HepG2 (cell line): Measurements from ENCODE around the gene HUNK. TPM values are rescaled to one million over a fixed set of nuclear protein-coding genes. Genes with fewer than 3 reads are reported as not detected.

Source experiments
- ATAC-seq: fragments of 200-7000 bp; cut with Tn5 transposase; 3 replicates; pipeline ENCODE4 v1.9.1; 2020; ENCODE audit warnings: mild to moderate bottlenecking, moderate library complexity
- BruUV-seq: library from RNA; stranded (reverse); fragments of 400-500 nt; replicated peaks from 2 replicates; lab custom pipeline; 2021; lab: Mats Ljungman, UMichigan
- CTCF ChIA-PET: fragments of 300-600 bp; formaldehyde crosslinking; extraction: SDS; loops from one replicate; lab custom pipeline; 2021; ENCODE audit warnings: low total read pairs, inconsistent platforms, low intra/inter-chr PET ratio; lab: Yijun Ruan, JAX
- POLR2A ChIA-PET: fragments of 350-600 bp; sonication (Branson Sonifier 250); formaldehyde crosslinking; loops from one replicate; lab custom pipeline; 2020; ENCODE audit warnings: antibody characterized with exemption, inconsistent platforms; lab: Yijun Ruan, JAX
- DNase-seq: peaks from one replicate; pipeline ENCODE4 v3.0.0-alpha.2; 2015; ENCODE audit warnings: low spot score
- FAIRE-seq: peaks from 3 replicates; lab custom pipeline; 2011; peaks lifted over from hg19 to GRCh38; lab: Jason Lieb, UNC
- H2AFZ ChIP-seq: one replicate; pipeline ENCODE4 v1.6.1; 2011; ENCODE audit warnings: low read length, inconsistent platforms
- H3K27ac ChIP-seq: fragments of 300-600 bp; 3 replicates; pipeline ENCODE4 v1.8.0; 2011; ENCODE audit warnings: mixed run types, mild to moderate bottlenecking, mixed read lengths, low read length, inconsistent platforms; ENCODE audit not compliant: insufficient read depth; ENCODE audit errors: extremely low read length
- H3K27me3 ChIP-seq, 2 experiments: fragments of 200-600 bp in 1 of 2; 2 replicates in 1 of 2; 3 replicates in 1 of 2; pipeline versions ENCODE4 v1.6.0 to v1.8.0; 2011; ENCODE audit warnings: low read length in 2 of 2, mild to moderate bottlenecking in 2 of 2, moderate library complexity in 2 of 2, inconsistent platforms in 1 of 2; ENCODE audit not compliant: insufficient read depth in 2 of 2, control insufficient read depth in 1 of 2
- H3K36me3 ChIP-seq, 2 experiments: fragments of 200-600 bp in 1 of 2; replicated peaks in 1 of 2; 2 replicates in 1 of 2; 3 replicates in 1 of 2; pipeline versions ENCODE4 v1.5.1 to v1.8.0; 2011; ENCODE audit warnings: low read length in 2 of 2, inconsistent platforms in 1 of 2; ENCODE audit not compliant: insufficient read depth in 2 of 2, control insufficient read depth in 1 of 2
- H3K4me1 ChIP-seq: 2 replicates; pipeline ENCODE4 v1.5.1; 2012; ENCODE audit warnings: low read length, inconsistent platforms; ENCODE audit not compliant: insufficient read depth
- H3K4me2 ChIP-seq: 2 replicates; pipeline ENCODE4 v1.6.0; 2011; ENCODE audit warnings: low read depth, low read length, inconsistent platforms
- H3K4me3 ChIP-seq, 3 experiments: fragments of 200-600 bp in 1 of 3; sonication (generic), shearing (Covaris generic) in 1 of 3; replicated peaks in 1 of 3; 2 replicates each; pipeline ENCODE4 v1.5.1; 2011 to 2016; ENCODE audit warnings: low read length in 3 of 3, inconsistent platforms in 2 of 3, low read depth in 2 of 3, mild to moderate bottlenecking in 2 of 3, control low read depth in 1 of 3, mixed read lengths in 1 of 3; ENCODE audit not compliant: insufficient read depth in 1 of 3
- H3K79me2 ChIP-seq: one replicate; pipeline ENCODE4 v1.6.1; 2011; ENCODE audit warnings: low read length, inconsistent platforms; ENCODE audit not compliant: insufficient read depth
- H3K9ac ChIP-seq: 2 replicates; pipeline ENCODE4 v1.6.0; 2011; ENCODE audit warnings: mild to moderate bottlenecking, low read depth, low read length, inconsistent platforms; ENCODE audit not compliant: insufficient read depth
- H3K9me3 ChIP-seq: 2 replicates; pipeline ENCODE4 v1.5.1; 2012; ENCODE audit warnings: mild to moderate bottlenecking, low read length
- H4K20me1 ChIP-seq: 2 replicates; pipeline ENCODE4 v1.6.0; 2011; ENCODE audit warnings: inconsistent platforms, mild to moderate bottlenecking, low read length, moderate library complexity; ENCODE audit not compliant: insufficient read depth
- ADNP ChIP-seq: sonication (generic); formaldehyde crosslinking; IDR thresholded peaks from 2 replicates; pipeline ENCODE4 v1.4.0; 2020; ENCODE audit warnings: missing genetic modification reagents
- CENPBD1 ChIP-seq: sonication (generic); formaldehyde crosslinking; IDR thresholded peaks from 2 replicates; pipeline ENCODE4 v1.8.0; 2022; ENCODE audit warnings: missing genetic modification reagents, low read depth, mild to moderate bottlenecking, borderline replicate concordance
- EZH2 ChIP-seq: conservative IDR thresholded peaks from 2 replicates; pipeline ENCODE4 v1.6.1; 2012; ENCODE audit warnings: mild to moderate bottlenecking, low read depth, low read length, moderate library complexity
- MAF1 ChIP-seq: sonication (generic); formaldehyde crosslinking; IDR thresholded peaks from 2 replicates; pipeline ENCODE4 v1.5.0; 2020; ENCODE audit warnings: missing genetic modification reagents, borderline replicate concordance
- MXD3 ChIP-seq: IDR thresholded peaks from 2 replicates; pipeline ENCODE4 v1.6.1; 2016; ENCODE audit warnings: mild to moderate bottlenecking, missing biosample characterization, missing genetic modification reagents
- NCOA1 ChIP-seq: sonication (generic); formaldehyde crosslinking; IDR thresholded peaks from 2 replicates; pipeline ENCODE4 v1.9.0; 2021; ENCODE audit warnings: missing genetic modification reagents
- NR1H2 ChIP-seq: sonication (generic); formaldehyde crosslinking; IDR thresholded peaks from 2 replicates; pipeline ENCODE4 v1.8.1; 2022; ENCODE audit warnings: low read depth, missing genetic modification reagents, borderline replicate concordance
- RERE ChIP-seq: IDR thresholded peaks from 2 replicates; pipeline ENCODE4 v1.6.1; 2016; ENCODE audit warnings: low read depth, missing genetic modification reagents, missing compliant biosample characterization
- TBX2 ChIP-seq: sonication (generic); formaldehyde crosslinking; IDR thresholded peaks from 2 replicates; pipeline ENCODE4 v1.5.0; 2020; ENCODE audit warnings: missing genetic modification reagents, mild to moderate bottlenecking, borderline replicate concordance
- YEATS4 ChIP-seq: sonication (generic); formaldehyde crosslinking; IDR thresholded peaks from 2 replicates; pipeline ENCODE4 v1.4.0; 2020; ENCODE audit warnings: missing genetic modification reagents, borderline replicate concordance
- ZNF557 ChIP-seq: sonication (generic); formaldehyde crosslinking; IDR thresholded peaks from 2 replicates; pipeline ENCODE4 v1.4.0; 2020; ENCODE audit warnings: missing genetic modification reagents
- ZNF674 ChIP-seq: sonication (generic); formaldehyde crosslinking; IDR thresholded peaks from 2 replicates; pipeline ENCODE4 v1.5.0; 2020; ENCODE audit warnings: low read depth, mild to moderate bottlenecking, missing genetic modification reagents
- ZNF747 ChIP-seq: sonication (generic); formaldehyde crosslinking; IDR thresholded peaks from 2 replicates; pipeline ENCODE4 v1.8.1; 2023; ENCODE audit warnings: missing genetic modification reagents, mild to moderate bottlenecking, borderline replicate concordance
- ZNF780A ChIP-seq: sonication (generic); formaldehyde crosslinking; IDR thresholded peaks from 2 replicates; pipeline ENCODE4 v1.8.0; 2022; ENCODE audit warnings: mild to moderate bottlenecking, missing genetic modification reagents, moderate library complexity
- ZNF792 ChIP-seq: IDR thresholded peaks from 2 replicates; pipeline ENCODE4 v1.6.1; 2016
- WGBS: methylation state at CpG from one replicate; pipeline ENCODE4 v1.1.6; 2017; ENCODE audit warnings: low lambda C conversion rate; 5-methylcytosine and 5-hydroxymethylcytosine counted together
- in situ Hi-C: cut with HindIII; loops from 2 replicates; pipeline ENCODE4 v1.10.0; 2017; ENCODE audit warnings: low pct_unique_long_range_greater_than_20kb; ENCODE audit not compliant: extremely low pct_ligation_motif_present
- intact Hi-C: fragments of 100-400 bp; cut with micrococcal nuclease; formaldehyde crosslinking; loops from one replicate; pipeline ENCODE4 v1.10.0; 2022; ENCODE audit not compliant: unreplicated experiment
- polyA plus RNA-seq, 8 experiments: library from polyadenylated mRNA; depleted of rRNA in 3 of 8; stranded (reverse) in 7 of 8; unstranded in 1 of 8; fragments of >200 nt; fragmentation: Illumina TruSeq in 4 of 8; extraction: Trizol in 4 of 8; gene quantifications; 2 replicates each; pipeline versions ENCODE4 v1.2.1 to v1.2.3, GENCODE V29; 2011 to 2016; ENCODE audit warnings: low read depth in 4 of 8, missing spikeins in 1 of 8, mixed read lengths in 1 of 8; ENCODE audit not compliant: insufficient read depth in 1 of 8
- total RNA-seq, 5 experiments: library from RNA; depleted of rRNA; stranded (reverse); fragments of >200 nt; fragmentation: Illumina TruSeq; extraction: Trizol; gene quantifications; 2 replicates each; pipeline ENCODE4 v1.2.3, GENCODE V29; 2016; ENCODE audit warnings: low read depth in 1 of 5
- TF ChIP-seq, protein P1 (sequence below): sonication (generic); formaldehyde crosslinking; IDR thresholded peaks from 2 replicates; pipeline ENCODE4 v1.8.1; 2023; ENCODE audit warnings: mild to moderate bottlenecking, missing genetic modification reagents

Gene HUNK
- total and polyA plus RNA-seq, 2 of the 13 experiments (the other 11 are each of a cell fraction or from before 2014, with no cell fraction given) = 1.8 to 1.9 TPM

DNA sequence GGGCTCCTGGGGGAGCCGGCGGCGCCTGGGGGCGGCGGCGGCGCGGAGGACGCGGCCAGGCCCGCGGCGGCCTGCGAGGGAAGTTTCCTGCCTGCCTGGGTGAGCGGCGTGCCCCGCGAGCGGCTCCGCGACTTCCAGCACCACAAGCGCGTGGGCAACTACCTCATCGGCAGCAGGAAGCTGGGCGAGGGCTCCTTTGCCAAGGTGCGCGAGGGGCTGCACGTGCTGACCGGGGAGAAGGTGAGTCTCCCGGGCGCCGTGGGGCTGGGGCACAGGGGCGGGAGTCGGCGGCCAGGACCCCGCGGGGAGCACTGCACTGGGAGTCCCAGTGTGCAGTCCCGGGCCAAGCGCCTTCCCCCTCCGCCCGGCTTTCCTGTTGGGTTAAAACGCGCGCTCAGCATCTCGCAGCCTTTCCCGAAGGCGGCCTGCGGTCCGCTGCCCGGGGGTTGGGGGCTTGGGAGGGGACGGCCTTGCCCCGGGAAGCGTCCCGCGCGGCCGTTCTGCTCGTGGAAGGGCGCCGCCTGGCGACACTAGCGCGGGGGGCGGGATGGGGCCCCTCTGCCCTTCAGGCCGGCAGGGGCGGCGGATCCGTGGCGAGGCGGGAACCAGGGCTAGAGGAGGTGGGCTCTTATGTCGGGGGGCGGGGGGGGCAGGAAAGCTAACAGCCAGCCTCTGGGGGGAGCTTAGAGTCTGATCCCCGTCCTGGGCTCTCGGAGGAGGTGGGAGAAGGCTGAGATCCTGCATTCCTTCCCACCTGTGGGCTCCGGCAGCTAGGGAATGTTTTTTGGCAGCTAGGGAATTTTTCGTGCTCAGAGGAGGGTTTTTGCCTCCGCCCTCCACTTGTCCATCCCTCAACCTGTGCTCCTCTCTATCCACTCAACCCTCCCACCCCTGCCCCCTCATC is 1.1 kb downstream of the HUNK start:
- Histone ChIP-seq H3K9me3 (no peaks in the 10 kb centered on the region), H2AFZ (no peak overlapping the region), H3K4me1 (peaks cover 55% of the 10 kb centered on the region), H3K36me3 (no peaks in the 10 kb centered on the region), H3K9ac (peak overlapping the region; percentile 69), H3K4me3 (peak overlapping the region; percentile 59 to 84 (median 73); a peak in 5 of 6 replicates), H3K27me3 (peaks cover 0 to 15% of the 10 kb centered on the region in 2 experiments; a peak in 2 of 5 replicates), H3K4me2 (peak overlapping the region; percentile 85), H3K79me2 (peaks cover 7% of the 10 kb centered on the region), H4K20me1 (no peaks in the 10 kb centered on the region), H3K27ac (no peak overlapping the region)
- no peak for DNase-seq
- in situ Hi-C loops = loop anchor here (5.0 kb wide), 1 partner anchor 33 kb away; no protein-coding TSS in a partner anchor
- CTCF ChIA-PET = interaction anchor here (0.6 to 0.9 kb wide), 2 partner anchors 27 to 275 kb away, joined by 3 read pairs; no protein-coding TSS in a partner anchor
- peak; percentile 75 for ATAC-seq
- POLR2A ChIA-PET = interaction anchor here (1.1 to 2.8 kb wide), 3 partner anchors 21 to 26 kb away, joined by 5 to 18 read pairs (median 9); no protein-coding TSS in a partner anchor
- no TSS peak for BruUV-seq
- intact Hi-C loops = loop anchor here (2.0 to 5.0 kb wide), 2 partner anchors 27 to 58 kb away; no protein-coding TSS in a partner anchor
- WGBS = 5% methylated on average over 17 of the region's 77 CpGs
- no peak for FAIRE-seq
- TF ChIP-seq NCOA1 (CRISPR knock-in tag) (0 out of 2 replicates have a peak, but pooled peaks have one; percentile 72), EZH2 (no peak), ZNF557 (CRISPR knock-in tag) (no peak), ADNP (CRISPR knock-in tag) (0 out of 2 replicates have a peak, but pooled peaks have one; percentile 45), ZNF674 (CRISPR knock-in tag) (peak; percentile 30; the same call in 1 of the 2 replicates), MAF1 (CRISPR knock-in tag) (no peak), YEATS4 (CRISPR knock-in tag) (no peak), ZNF792 (CRISPR knock-in tag) (no peak), NR1H2 (CRISPR knock-in tag) (no peak), RERE (CRISPR knock-in tag) (no peak), TBX2 (CRISPR knock-in tag) (peak; percentile 32; the same call in 1 of the 2 replicates), ZNF747 (CRISPR knock-in tag) (0 out of 2 replicates have a peak, but pooled peaks have one; percentile 24), MXD3 (CRISPR knock-in tag) (no peak; the same call in 1 of the 2 replicates), ZNF780A (CRISPR knock-in tag) (no peak), CENPBD1 (no peak)
- TF ChIP-seq, protein P1, sequence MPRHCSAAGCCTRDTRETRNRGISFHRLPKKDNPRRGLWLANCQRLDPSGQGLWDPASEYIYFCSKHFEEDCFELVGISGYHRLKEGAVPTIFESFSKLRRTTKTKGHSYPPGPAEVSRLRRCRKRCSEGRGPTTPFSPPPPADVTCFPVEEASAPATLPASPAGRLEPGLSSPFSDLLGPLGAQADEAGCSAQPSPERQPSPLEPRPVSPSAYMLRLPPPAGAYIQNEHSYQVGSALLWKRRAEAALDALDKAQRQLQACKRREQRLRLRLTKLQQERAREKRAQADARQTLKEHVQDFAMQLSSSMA (CRISPR knock-in tag) = no peak
